ENCODE results near the gene PSTPIP1. TPM values are rescaled to one million over a fixed set of nuclear protein-coding genes. Genes with fewer than 3 reads are reported as not detected.

The PSTPIP1 gene
- total and polyA plus RNA-seq, 2 of the 4 experiments (the other 2 are of a cell fraction): 0.36 to 1.1 TPM

- Histone ChIP-seq H2BK120ac (ENCODE audit: low read depth, low read length) (no peak overlapping the region), H2AK9ac (replicated peaks; ENCODE audit: low read depth, low read length, poor library complexity) (no peak overlapping the region), H3K36me3 (ENCODE audit: control insufficient read depth, insufficient read depth, low read length) (no peaks in the 10 kb centered on the region), H3K23ac (ENCODE audit: low read depth, low read length) (no peak overlapping the region), H2BK5ac (ENCODE audit: low read depth, low read length, poor library complexity, severe bottlenecking) (no peak overlapping the region), H3K56ac (ENCODE audit: extremely low read depth, insufficient read depth, low read length) (no peak overlapping the region), H2AFZ (replicated peaks; ENCODE audit: low read length, poor library complexity) (no peak overlapping the region), H4K20me1 (ENCODE audit: insufficient read depth, low read length) (no peaks in the 10 kb centered on the region), H4K8ac (ENCODE audit: low read depth in 2 of 2, low read length in 2 of 2) (no peak overlapping the region), H4K91ac (ENCODE audit: insufficient read depth, low read depth, low read length) (no peak overlapping the region), H3K4me2 (ENCODE audit: low read depth, low read length) (no peak overlapping the region), H2AK5ac (ENCODE audit: low read depth, low read length) (no peak overlapping the region), H3K4me1 (ENCODE audit: control insufficient read depth, insufficient read depth, low read length) (no peaks in the 10 kb centered on the region), H4K5ac (ENCODE audit: low read depth, low read length) (no peak overlapping the region), H2BK15ac (ENCODE audit: low read depth, low read length) (no peak overlapping the region), H3K9me3 (ENCODE audit: control insufficient read depth, insufficient read depth, low read length) (no peaks in the 10 kb centered on the region), H3K4me3 (ENCODE audit: insufficient read depth, low read depth, low read length) (no peak overlapping the region), H3K9me1 (ENCODE audit: insufficient read depth, low read length) (no peaks in the 10 kb centered on the region; the same call in 1 of the 2 replicates), H3K79me1 (ENCODE audit: low read depth in 1 of 2, low read length in 2 of 2) (no peaks in the 10 kb centered on the region), H3K27ac (ENCODE audit: insufficient read depth, low read length) (no peak overlapping the region), H3K18ac (ENCODE audit: low read depth, low read length) (no peak overlapping the region), H3K9ac (ENCODE audit: low read depth, low read length) (no peak overlapping the region), H3K27me3 (ENCODE audit: control insufficient read depth, insufficient read depth, low read length) (peaks cover 29% of the 10 kb centered on the region), H2BK20ac (ENCODE audit: low read depth, low read length) (no peak overlapping the region), H3K14ac (replicated peaks; ENCODE audit: low read depth, low read length) (no peak overlapping the region), H3K4ac (ENCODE audit: low read depth, low read length) (no peak overlapping the region)
- ChIA-PET POLR2A (ENCODE audit: unreplicated experiment) (no interaction called here), CTCF (no interaction called here)
- BruUV-seq (replicated peaks): no TSS peak
- DNase-seq (no peak), ATAC-seq (ENCODE audit: low read depth) (no peak; the same call in 1 of the 2 replicates)
- WGBS, 2 experiments (ENCODE audit: extremely low coverage in 2 of 2, insufficient read length in 1 of 2): no CpG with 5 or more reads among the region's 16 CpGs
- dilution Hi-C loops (cut with HindIII; ENCODE audit: low sequenced_read_pairs, unreplicated experiment) (no loop called here), intact Hi-C loops (cut with micrococcal nuclease) (no loop called here), in situ Hi-C loops (cut with MboI; ENCODE audit: low sequenced_read_pairs) (no loop called here)
- TF ChIP-seq CHD1 (IDR thresholded peaks at IDR 0.05; ENCODE audit: low read depth, low read length) (no peak), RFX5 (IDR thresholded peaks at IDR 0.05; ENCODE audit: low read depth, low read length) (no peak), BHLHE40 (IDR thresholded peaks at IDR 0.05; ENCODE audit: low read depth, low read length) (no peak), ELK1 (IDR thresholded peaks at IDR 0.05; ENCODE audit: borderline replicate concordance, low read depth, low read length) (no peak), CTCF (conservative IDR thresholded peaks at IDR 0.05; ENCODE audit: low read depth, low read length) (no peak), MAZ (IDR thresholded peaks at IDR 0.05; ENCODE audit: borderline replicate concordance, low read depth, low read length) (no peak), NFE2L2 (IDR thresholded peaks at IDR 0.05; ENCODE audit: low read depth, low read length) (no peak)
These were observed 8.3 kb downstream of the PSTPIP1 start for GRCh38 chr15:77002954-77003912.
